ENCODE data around the gene PPP6R2. TPM values are rescaled to one million over a fixed set of nuclear protein-coding genes. Genes with fewer than 3 reads are reported as not detected.

The PPP6R2 gene
- total RNA-seq, 4 donors from 2014 or later, result 35.6 to 50.8 (median 45.6) TPM

DNA sequence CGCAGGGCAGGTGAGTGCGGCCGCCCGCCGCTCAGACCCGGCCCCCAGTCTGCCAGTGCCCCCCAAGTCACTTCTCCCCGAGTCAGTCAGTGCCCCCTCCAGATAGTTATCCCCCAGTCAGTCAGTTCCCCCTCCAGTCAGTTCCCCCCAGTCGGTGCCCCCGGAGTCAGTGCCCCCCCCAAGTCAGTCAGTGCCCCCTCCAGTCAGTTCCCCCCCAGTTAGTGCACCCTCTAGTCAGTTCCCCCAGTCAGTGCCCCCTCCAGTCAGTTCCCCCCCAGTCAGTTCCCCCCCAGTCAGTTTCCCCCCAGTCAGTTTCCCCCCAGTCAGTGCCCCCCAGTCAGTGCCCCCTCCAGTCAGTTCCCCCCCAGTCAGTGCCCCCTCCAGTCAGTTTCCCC is 411 bp downstream of the PPP6R2 start:
- H3K9me3 ChIP-seq, result no peaks in the 10 kb centered on the region
- intact Hi-C loops (cut with DNase I), result loop anchor here (2.0 to 5.0 kb wide), 2 partner anchors 67 to 96 kb away; partner anchors contain the start of gene TUBGCP6
- H3K27ac ChIP-seq, result peak overlapping the region; percentile 85 to 96 (median 92)
- no peaks in the 10 kb centered on the region for H3K36me3 ChIP-seq
- H3K4me1 ChIP-seq, result peaks cover 15 to 37% (median 17%) of the 10 kb centered on the region in 3 donors
- H3K4me3 ChIP-seq, result peak overlapping the region; percentile 72 to 98 (median 96)
- no CpG with 5 or more reads among the region's 9 CpGs for WGBS, 2 donors
- H3K27me3 ChIP-seq, result no peaks in the 10 kb centered on the region
- DNase-seq, result no peak
- TF ChIP-seq, protein P1, sequence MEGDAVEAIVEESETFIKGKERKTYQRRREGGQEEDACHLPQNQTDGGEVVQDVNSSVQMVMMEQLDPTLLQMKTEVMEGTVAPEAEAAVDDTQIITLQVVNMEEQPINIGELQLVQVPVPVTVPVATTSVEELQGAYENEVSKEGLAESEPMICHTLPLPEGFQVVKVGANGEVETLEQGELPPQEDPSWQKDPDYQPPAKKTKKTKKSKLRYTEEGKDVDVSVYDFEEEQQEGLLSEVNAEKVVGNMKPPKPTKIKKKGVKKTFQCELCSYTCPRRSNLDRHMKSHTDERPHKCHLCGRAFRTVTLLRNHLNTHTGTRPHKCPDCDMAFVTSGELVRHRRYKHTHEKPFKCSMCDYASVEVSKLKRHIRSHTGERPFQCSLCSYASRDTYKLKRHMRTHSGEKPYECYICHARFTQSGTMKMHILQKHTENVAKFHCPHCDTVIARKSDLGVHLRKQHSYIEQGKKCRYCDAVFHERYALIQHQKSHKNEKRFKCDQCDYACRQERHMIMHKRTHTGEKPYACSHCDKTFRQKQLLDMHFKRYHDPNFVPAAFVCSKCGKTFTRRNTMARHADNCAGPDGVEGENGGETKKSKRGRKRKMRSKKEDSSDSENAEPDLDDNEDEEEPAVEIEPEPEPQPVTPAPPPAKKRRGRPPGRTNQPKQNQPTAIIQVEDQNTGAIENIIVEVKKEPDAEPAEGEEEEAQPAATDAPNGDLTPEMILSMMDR (IDR thresholded peaks at IDR 0.05), result no peak
- no peak for TF ChIP-seq POLR2A (IDR thresholded peaks at IDR 0.05)

DNA sequence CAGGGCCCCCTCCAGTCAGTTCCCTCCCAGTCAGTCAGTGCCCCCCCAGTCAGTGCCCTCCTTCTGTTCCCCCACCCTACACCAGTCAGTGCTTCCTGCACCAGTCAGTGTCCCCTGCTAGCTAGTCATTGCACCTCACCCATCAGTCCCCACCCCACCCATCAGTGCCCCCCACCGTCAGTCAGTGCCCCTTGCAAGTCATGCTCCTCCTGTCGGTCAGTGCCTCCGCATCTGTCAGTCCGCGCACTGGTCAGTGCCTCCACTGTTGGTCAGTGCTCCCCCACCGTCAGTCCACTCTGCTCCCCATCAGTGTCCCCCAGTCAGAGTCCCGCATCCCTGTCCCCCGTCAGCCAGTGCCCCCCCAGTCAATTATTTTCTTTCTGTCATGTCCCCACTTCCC is 3.3 kb downstream of the PPP6R2 start:
- Histone ChIP-seq H3K4me1 (peaks cover 15 to 37% (median 17%) of the 10 kb centered on the region in 3 donors), H3K27me3 (no peaks in the 10 kb centered on the region), H3K36me3 (peaks cover 0 to 10% (median 0%) of the 10 kb centered on the region in 3 donors), H3K4me3 (no peak overlapping the region), H3K27ac (no peak overlapping the region), H3K9me3 (no peaks in the 10 kb centered on the region)
- DNase-seq, result no peak
- intact Hi-C loops (cut with DNase I), result no loop called here
- WGBS, 2 donors, result 73 to 87% methylated on average over 5 to 7 of the region's 8 CpGs
- no peak for TF ChIP-seq POLR2A (IDR thresholded peaks at IDR 0.05)
- TF ChIP-seq, protein P1 (IDR thresholded peaks at IDR 0.05), result no peak

DNA sequence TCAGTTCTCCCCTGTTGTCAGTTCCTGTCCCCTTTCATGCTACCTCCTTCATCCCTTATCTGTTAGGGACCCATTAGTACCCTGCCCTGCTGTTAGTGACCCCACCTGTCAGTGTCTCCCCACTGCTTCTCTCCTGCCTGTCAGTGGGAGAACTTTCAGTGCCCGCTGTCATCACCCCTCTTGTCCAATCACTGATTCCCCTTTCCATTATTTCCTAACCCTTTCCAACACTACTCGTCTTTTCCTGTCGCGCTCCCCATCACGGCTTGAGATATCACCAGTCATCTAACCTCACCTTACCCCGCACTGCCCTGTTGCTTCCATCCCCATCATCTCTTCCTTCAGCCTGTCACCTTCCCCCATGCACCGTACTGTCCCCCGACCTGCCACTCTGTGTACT is 4.0 kb downstream of the PPP6R2 start:
- no peak overlapping the region for H3K4me3 ChIP-seq
- WGBS, 2 donors, result 85 to 87% methylated on average over 8 of the region's 8 CpGs
- no peaks in the 10 kb centered on the region for H3K27me3 ChIP-seq
- intact Hi-C loops (cut with DNase I), result no loop called here
- no peak overlapping the region for H3K27ac ChIP-seq
- H3K9me3 ChIP-seq, result no peaks in the 10 kb centered on the region
- H3K36me3 ChIP-seq, result peaks cover 0 to 17% (median 0%) of the 10 kb centered on the region in 3 donors
- DNase-seq, result no peak
- peaks cover 13 to 32% (median 17%) of the 10 kb centered on the region in 3 donors for H3K4me1 ChIP-seq
- TF ChIP-seq, protein P1 (IDR thresholded peaks at IDR 0.05), result no peak
- no peak for TF ChIP-seq POLR2A (IDR thresholded peaks at IDR 0.05)

DNA sequence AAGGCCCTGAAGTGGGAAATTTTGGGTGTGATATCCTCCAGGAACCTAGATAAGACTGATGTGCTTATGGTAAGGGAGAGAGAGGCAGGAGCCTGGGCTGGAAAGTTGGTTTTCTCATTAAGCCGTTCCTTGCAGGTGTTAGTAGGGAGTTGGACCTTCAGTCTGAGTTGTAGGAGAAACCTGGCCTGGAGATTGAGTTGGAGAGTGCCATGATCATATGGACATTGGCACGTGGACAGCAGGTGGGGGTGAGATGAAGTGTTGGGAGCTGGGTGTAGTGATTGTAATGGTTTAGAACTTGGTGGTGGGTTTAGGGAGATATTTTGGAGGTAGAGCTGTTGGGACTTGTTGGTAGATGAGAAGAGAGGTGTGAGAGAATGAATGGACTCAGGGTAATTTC is 4.9 kb downstream of the PPP6R2 start:
- no peak for DNase-seq
- intact Hi-C loops (cut with DNase I), result no loop called here

DNA sequence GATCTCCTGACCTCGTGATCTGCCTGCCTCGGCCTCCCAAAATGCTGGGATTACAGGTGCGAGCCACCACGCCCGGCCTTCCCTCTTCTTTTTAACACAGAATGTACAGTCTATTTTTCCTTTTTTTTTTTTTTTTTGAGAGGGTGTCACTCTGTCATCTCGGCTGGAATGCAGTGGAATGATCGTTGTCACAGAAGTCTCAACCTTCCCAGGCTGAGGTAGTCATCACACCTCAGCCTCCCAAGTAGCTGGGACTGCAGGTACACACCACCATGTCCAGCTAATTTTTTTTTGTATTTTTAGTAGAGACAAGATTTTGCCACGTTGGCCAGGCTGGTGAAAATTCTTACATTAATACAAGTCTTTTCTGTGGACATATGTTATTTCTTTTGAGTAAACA is 13.1 kb downstream of the PPP6R2 start:
- intact Hi-C loops (cut with DNase I), result no loop called here

More for the DNA sequence above, 4.9 kb downstream of the PPP6R2 start:
- Histone ChIP-seq H3K9me3 (no peaks in the 10 kb centered on the region), H3K27ac (no peak overlapping the region), H3K4me3 (no peak overlapping the region), H3K36me3 (peaks cover 0 to 26% (median 0%) of the 10 kb centered on the region in 3 donors), H3K4me1 (peaks cover 8 to 23% (median 11%) of the 10 kb centered on the region in 3 donors), H3K27me3 (no peaks in the 10 kb centered on the region)
- TF ChIP-seq, protein P1 (IDR thresholded peaks at IDR 0.05), result no peak
- no peak for TF ChIP-seq POLR2A (IDR thresholded peaks at IDR 0.05)
- WGBS, 2 donors, result 53 to 75% methylated on average over 2 of the region's 2 CpGs

More for the DNA sequence above, 13.1 kb downstream of the PPP6R2 start:
- H3K36me3 ChIP-seq, result peaks cover 0 to 54% (median 0%) of the 10 kb centered on the region in 3 donors
- no peaks in the 10 kb centered on the region for H3K27me3 ChIP-seq
- no peak for DNase-seq
- WGBS, 2 donors, result 81 to 89% methylated on average over 8 of the region's 8 CpGs
- no peak overlapping the region for H3K27ac ChIP-seq
- no peak overlapping the region for H3K4me3 ChIP-seq
- no peaks in the 10 kb centered on the region for H3K9me3 ChIP-seq
- TF ChIP-seq POLR2A (IDR thresholded peaks at IDR 0.05), result no peak
- TF ChIP-seq, protein P1 (IDR thresholded peaks at IDR 0.05), result no peak
- H3K4me1 ChIP-seq, result peaks cover 0 to 17% (median 6%) of the 10 kb centered on the region in 3 donors
